NB4 (cell line): ENCODE results near the gene PRKG1.

Source experiments
- CTCF ChIP-seq: IDR thresholded peaks from one replicate; pipeline ENCODE4 v1.5.1; 2012; ENCODE audit warnings: low read depth, low read length
- MAX ChIP-seq: IDR thresholded peaks from 2 replicates; pipeline ENCODE4 v1.6.1; 2011; ENCODE audit warnings: low read depth, low read length
- MYC ChIP-seq: IDR thresholded peaks from 2 replicates; pipeline ENCODE4 v1.6.1; 2011; ENCODE audit warnings: low read depth, low read length
- POLR2A ChIP-seq: IDR thresholded peaks from 2 replicates; pipeline ENCODE4 v1.6.1; 2011; ENCODE audit warnings: mild to moderate bottlenecking; ENCODE audit not compliant: insufficient read length; ENCODE audit errors: extremely low read depth

- TF ChIP-seq CTCF (no peak), POLR2A (no peak), MAX (no peak), MYC (no peak)
These were observed 170.6 kb downstream of the PRKG1 start for GRCh38 chr10:51244748-51245490.
